GM19239 (cell line): ENCODE measurements around the gene SHROOM2.
A peak's percentile ranks its signal among the peaks of the same experiment; 100 is the strongest.

Experiments
- DNase-seq: peaks from one replicate; pipeline ENCODE4 v3.0.0; 2011; ENCODE audit warnings: low spot score; ENCODE audit not compliant: insufficient read length
- FAIRE-seq: peaks from 2 replicates; lab custom pipeline; 2011; peaks lifted over from hg19 to GRCh38; lab: Jason Lieb, UNC

SHROOM2 gene

GRCh38 chrX:9919632-9920172 lies 133.5 kb downstream of the SHROOM2 start:
- DNase-seq = no peak
- no peak for FAIRE-seq

- FAIRE-seq = no peak
These were observed 135.2 kb downstream of the SHROOM2 start for GRCh38 chrX:9921407-9921806.

GRCh38 chrX:9923357-9923756 lies 137.1 kb downstream of the SHROOM2 start:
- FAIRE-seq (no peak), DNase-seq (no peak)

More at GRCh38 chrX:9921407-9921806, 135.2 kb downstream of the SHROOM2 start:
- no peak for DNase-seq

GRCh38 chrX:9926002-9926401 lies 139.8 kb downstream of the SHROOM2 start:
- FAIRE-seq (no peak), DNase-seq (no peak)

- FAIRE-seq (no peak), DNase-seq (no peak)
These were observed 141.7 kb downstream of the SHROOM2 start for GRCh38 chrX:9927698-9928482.

GRCh38 chrX:9935436-9935835 lies 149.2 kb downstream of the SHROOM2 start:
- FAIRE-seq (no peak), DNase-seq (no peak)

GRCh38 chrX:9937761-9938160 lies 151.5 kb downstream of the SHROOM2 start:
- FAIRE-seq = no peak
- no peak for DNase-seq

- FAIRE-seq = no peak
- no peak for DNase-seq
These were observed 152.3 kb downstream of the SHROOM2 start for GRCh38 chrX:9938516-9938915.

GRCh38 chrX:9940421-9940820 lies 154.2 kb downstream of the SHROOM2 start:
- DNase-seq (no peak), FAIRE-seq (peak; percentile 28)

GRCh38 chrX:9942086-9942485 lies 155.9 kb downstream of the SHROOM2 start:
- DNase-seq (peak; percentile 5), FAIRE-seq (peak; percentile 79)

- DNase-seq (no peak), FAIRE-seq (no peak)
These were observed 157.2 kb downstream of the SHROOM2 start for GRCh38 chrX:9943420-9943819.

GRCh38 chrX:9947131-9947794 lies 161.0 kb downstream of the SHROOM2 start:
- no peak for DNase-seq
- no peak for FAIRE-seq

GRCh38 chrX:9948406-9948805 lies 162.2 kb downstream of the SHROOM2 start:
- FAIRE-seq = no peak
- no peak for DNase-seq

GRCh38 chrX:9952300-9952699 lies 166.1 kb downstream of the SHROOM2 start:
- FAIRE-seq (no peak), DNase-seq (no peak)

GRCh38 chrX:9953396-9953795 lies 167.2 kb downstream of the SHROOM2 start:
- DNase-seq = no peak
- no peak for FAIRE-seq

GRCh38 chrX:9955506-9955905 lies 169.3 kb downstream of the SHROOM2 start:
- FAIRE-seq = no peak
- DNase-seq = no peak

- no peak for DNase-seq
- no peak for FAIRE-seq
These were observed 171.5 kb downstream of the SHROOM2 start for GRCh38 chrX:9957743-9958142.

GRCh38 chrX:9958183-9958582 lies 172.0 kb downstream of the SHROOM2 start:
- no peak for DNase-seq
- no peak for FAIRE-seq

- DNase-seq (no peak), FAIRE-seq (no peak)
These were observed 175.5 kb downstream of the SHROOM2 start for GRCh38 chrX:9961750-9962149.

- DNase-seq = no peak
- no peak for FAIRE-seq
These were observed 180.7 kb downstream of the SHROOM2 start, which contains the start of gene CLDN34 for GRCh38 chrX:9966775-9967408. Gene CLDN34 (plus strand): TSS chrX:9967358. CDS start chrX:9967358, 0 bp downstream.

GRCh38 chrX:9977635-9978034 lies 191.4 kb downstream of the SHROOM2 start:
- FAIRE-seq = no peak
- DNase-seq = no peak
